ENCODE results near the gene UBE2S. TPM values are rescaled to one million over a fixed set of nuclear protein-coding genes. Genes with fewer than 3 reads are reported as not detected.
"Not testable (repeated sequence)": the region's sequence is repeated elsewhere in the genome, so short reads cannot be mapped to it uniquely, and the experiment has no call there.

UBE2S gene
- total RNA-seq, 4 donors from 2014 or later, result 3.2 to 141 (median 21.5) TPM

DNA sequence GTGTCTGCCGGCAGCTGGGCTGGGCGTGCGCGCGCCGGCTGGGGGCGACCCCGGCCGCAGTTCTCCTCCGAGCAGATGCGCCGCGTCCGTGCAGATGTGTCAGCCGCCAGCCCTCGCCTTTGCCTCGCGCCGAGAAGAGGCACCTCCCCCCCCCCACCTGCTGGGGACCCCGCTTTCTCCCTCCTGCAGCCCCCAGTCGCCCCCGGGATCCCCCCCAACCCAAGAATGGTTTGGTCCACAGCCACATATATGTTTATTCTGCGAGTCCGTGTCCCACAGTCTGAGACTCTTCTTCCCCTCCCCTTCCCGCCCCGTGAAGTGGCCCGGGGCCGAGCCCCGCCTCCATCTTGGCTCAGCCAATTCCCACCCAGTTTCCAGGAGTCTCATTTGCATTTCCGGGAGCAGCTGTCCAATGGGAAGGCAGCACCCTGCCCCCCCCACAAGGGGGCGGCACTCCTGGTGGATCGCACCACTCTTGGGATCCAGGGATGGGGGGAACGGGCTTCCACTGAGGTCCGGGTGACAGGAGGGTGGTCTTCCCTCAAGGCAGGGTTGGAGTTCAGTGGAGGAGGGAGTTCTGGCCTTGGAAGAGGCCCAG is 45.3 kb upstream of the UBE2S start:
- no peaks in the 10 kb centered on the region for H3K9me3 ChIP-seq
- DNase-seq, result peak; percentile 72 to 81
- peaks cover 18 to 24% of the 10 kb centered on the region in 2 donors for H3K27me3 ChIP-seq
- no peaks in the 10 kb centered on the region for H3K36me3 ChIP-seq
- no peak overlapping the region for H3K4me3 ChIP-seq
- intact Hi-C loops (cut with DNase I; ENCODE audit: low total_unique reads), result loop anchor here (10.0 kb wide), 1 partner anchor 168 kb away; the partner anchor contains the start of genes BRSK1 and HSPBP1
- no peak overlapping the region for H3K27ac ChIP-seq
- TF ChIP-seq, protein P1, sequence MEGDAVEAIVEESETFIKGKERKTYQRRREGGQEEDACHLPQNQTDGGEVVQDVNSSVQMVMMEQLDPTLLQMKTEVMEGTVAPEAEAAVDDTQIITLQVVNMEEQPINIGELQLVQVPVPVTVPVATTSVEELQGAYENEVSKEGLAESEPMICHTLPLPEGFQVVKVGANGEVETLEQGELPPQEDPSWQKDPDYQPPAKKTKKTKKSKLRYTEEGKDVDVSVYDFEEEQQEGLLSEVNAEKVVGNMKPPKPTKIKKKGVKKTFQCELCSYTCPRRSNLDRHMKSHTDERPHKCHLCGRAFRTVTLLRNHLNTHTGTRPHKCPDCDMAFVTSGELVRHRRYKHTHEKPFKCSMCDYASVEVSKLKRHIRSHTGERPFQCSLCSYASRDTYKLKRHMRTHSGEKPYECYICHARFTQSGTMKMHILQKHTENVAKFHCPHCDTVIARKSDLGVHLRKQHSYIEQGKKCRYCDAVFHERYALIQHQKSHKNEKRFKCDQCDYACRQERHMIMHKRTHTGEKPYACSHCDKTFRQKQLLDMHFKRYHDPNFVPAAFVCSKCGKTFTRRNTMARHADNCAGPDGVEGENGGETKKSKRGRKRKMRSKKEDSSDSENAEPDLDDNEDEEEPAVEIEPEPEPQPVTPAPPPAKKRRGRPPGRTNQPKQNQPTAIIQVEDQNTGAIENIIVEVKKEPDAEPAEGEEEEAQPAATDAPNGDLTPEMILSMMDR (IDR thresholded peaks at IDR 0.05), result peak in 1 of 4 experiments; percentile 3
- TF ChIP-seq POLR2A (IDR thresholded peaks at IDR 0.05), result no peak
- peaks cover 0 to 18% of the 10 kb centered on the region in 2 donors for H3K4me1 ChIP-seq

DNA sequence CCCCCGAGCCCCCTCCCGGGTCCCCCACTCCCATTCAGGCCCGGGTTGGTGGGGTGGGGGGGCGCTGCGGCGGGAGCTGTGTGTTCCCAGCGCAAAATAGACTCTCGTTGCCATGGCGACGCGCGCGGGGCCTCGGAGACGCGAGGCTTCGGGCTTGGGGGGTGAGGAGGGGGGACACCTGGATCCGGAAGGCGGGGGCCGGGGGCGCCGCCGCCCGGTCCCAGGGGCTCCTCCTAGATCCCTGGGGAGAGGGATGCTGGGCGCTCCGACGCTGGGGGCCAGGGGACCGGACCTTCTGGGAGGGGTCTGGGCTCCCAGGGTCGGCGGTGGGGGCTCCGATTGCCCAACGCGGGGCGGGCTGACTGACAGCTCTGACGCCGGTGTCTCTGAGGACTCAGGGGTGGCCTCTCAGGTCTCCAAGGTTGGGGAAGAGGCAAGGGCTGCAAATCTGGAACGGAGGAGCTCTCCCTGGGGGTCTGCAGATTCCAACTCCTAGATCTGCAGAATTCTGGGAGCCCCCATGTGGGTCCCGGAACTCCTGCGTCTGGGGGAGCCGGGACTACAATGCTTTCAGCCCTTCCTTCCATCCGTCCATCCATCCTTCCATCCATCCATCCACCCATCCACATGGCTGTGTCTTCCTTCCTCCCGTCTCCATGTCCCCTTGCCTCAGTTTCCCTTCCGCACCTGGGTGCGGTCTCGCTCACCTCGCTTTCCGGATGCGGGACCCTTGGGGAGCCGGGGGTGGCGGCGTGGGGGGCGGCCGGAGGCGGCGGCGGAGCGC is 44.6 kb upstream of the UBE2S start:
- peaks cover 0 to 18% of the 10 kb centered on the region in 2 donors for H3K4me1 ChIP-seq
- no peaks in the 10 kb centered on the region for H3K36me3 ChIP-seq
- H3K4me3 ChIP-seq, result no peak overlapping the region
- H3K27me3 ChIP-seq, result peaks cover 18 to 24% of the 10 kb centered on the region in 2 donors
- intact Hi-C loops (cut with DNase I; ENCODE audit: low total_unique reads), result loop anchor here (10.0 kb wide), 1 partner anchor 167 kb away; the partner anchor contains the start of genes BRSK1 and HSPBP1
- DNase-seq, result no peak
- H3K9me3 ChIP-seq, result no peaks in the 10 kb centered on the region
- TF ChIP-seq, protein P1 (IDR thresholded peaks at IDR 0.05), result no peak
- TF ChIP-seq POLR2A (IDR thresholded peaks at IDR 0.05), result no peak
- H3K27ac ChIP-seq, result no peak overlapping the region

DNA sequence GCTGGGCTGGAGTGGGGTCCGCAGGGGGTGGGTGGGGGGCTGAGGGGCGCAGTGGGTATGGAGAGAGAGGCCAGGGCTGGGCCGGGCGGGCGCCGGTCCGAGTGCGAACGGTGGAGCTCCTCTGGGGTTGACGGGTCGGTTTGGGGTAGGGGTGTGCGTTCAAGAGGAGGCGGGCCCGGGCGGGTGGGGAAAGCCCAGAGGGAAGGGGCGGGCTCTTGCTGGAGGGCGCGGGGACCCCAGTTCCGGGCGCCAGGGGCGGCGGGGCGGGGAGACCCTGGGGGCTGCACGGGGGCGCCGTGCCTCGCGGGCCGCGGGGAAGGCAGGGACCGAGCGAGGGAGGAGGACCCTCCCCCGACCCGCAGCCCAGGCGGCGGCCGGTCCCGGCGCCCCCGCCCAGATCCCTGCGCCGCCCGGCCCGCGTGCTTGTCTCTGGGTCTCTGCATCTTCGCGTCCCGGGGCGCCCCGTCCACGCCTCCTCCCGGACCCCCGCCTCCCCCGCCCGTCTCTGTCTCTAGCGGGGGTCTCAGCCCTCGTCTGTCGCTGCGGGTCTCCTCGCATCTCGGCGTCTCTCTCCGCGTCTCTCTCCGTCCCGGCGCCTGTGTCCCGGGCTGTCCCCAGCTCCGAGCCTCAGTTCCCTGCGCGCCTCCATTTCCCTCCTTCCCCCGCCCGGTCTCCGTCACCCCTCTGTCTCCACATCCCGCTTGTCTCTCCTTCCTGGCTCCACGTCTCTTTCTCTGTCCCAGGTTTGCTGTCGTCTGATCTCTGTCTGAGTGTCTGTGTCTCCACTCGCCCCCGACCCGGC is 43.8 kb upstream of the UBE2S start:
- Histone ChIP-seq H3K27ac (no peak overlapping the region), H3K4me1 (peaks cover 0 to 18% of the 10 kb centered on the region in 2 donors), H3K27me3 (peaks cover 18 to 24% of the 10 kb centered on the region in 2 donors), H3K4me3 (no peak overlapping the region), H3K36me3 (no peaks in the 10 kb centered on the region), H3K9me3 (no peaks in the 10 kb centered on the region)
- TF ChIP-seq, protein P1 (IDR thresholded peaks at IDR 0.05), result no peak
- TF ChIP-seq POLR2A (IDR thresholded peaks at IDR 0.05), result no peak
- no peak for DNase-seq
- intact Hi-C loops (cut with DNase I; ENCODE audit: low total_unique reads), result loop anchor here (10.0 kb wide), 1 partner anchor 167 kb away; the partner anchor contains the start of genes BRSK1 and HSPBP1

DNA sequence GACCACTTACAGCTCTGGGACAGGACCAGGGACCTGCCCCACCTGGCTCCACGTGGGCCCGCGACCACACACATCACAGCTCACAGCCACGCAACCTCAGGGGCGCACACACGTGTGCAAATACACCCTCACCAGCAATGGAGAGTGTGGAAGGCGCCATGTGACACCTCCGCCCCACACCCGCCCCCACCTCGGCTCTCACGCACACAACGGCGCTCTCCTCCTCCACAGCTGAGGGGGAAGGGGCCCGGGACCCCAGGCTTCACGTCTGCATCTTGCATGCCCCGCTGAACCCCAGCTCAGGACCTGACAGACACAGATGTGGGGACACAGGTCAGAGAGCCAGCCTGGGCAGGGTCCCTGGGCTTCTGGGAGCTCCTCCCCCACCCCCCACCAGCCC is 41.9 kb upstream of the UBE2S start:
- Histone ChIP-seq H3K9me3 (no peaks in the 10 kb centered on the region), H3K4me1 (peaks cover 0 to 18% of the 10 kb centered on the region in 2 donors), H3K4me3 (no peak overlapping the region), H3K27ac (no peak overlapping the region), H3K27me3 (peaks cover 18 to 32% of the 10 kb centered on the region in 2 donors), H3K36me3 (no peaks in the 10 kb centered on the region)
- DNase-seq, result no peak
- TF ChIP-seq POLR2A (IDR thresholded peaks at IDR 0.05), result no peak
- TF ChIP-seq, protein P1 (IDR thresholded peaks at IDR 0.05), result no peak
- intact Hi-C loops (cut with DNase I; ENCODE audit: low total_unique reads), result no loop called here

DNA sequence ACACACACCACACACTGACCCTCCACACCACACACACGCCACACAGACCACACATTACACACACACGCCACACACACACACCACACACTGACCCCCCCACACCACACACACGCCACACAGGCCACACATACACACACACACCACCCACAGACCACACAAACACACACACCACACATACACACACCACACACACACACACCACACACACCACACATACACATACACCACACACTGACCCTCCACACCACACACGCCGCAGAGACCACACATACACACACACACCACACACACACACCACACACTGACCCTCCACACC is 40.5 kb upstream of the UBE2S start:
- intact Hi-C loops (cut with DNase I; ENCODE audit: low total_unique reads); H3K9me3 ChIP-seq; H3K27ac ChIP-seq; H3K4me3 ChIP-seq; H3K36me3 ChIP-seq; DNase-seq: not testable (repeated sequence)
- Histone ChIP-seq H3K27me3 (peaks cover 18 to 42% of the 10 kb centered on the region in 2 donors), H3K4me1 (peaks cover 0 to 18% of the 10 kb centered on the region in 2 donors)
